ENCODE measurements around the gene E2F4. TPM values are rescaled to one million over a fixed set of nuclear protein-coding genes. Genes with fewer than 3 reads are reported as not detected.

Gene E2F4
- total RNA-seq, 2 donors from 2014 or later: 51.9 to 88.7 TPM

GRCh38 chr16:67183627-67184452 lies 8.1 kb upstream of the E2F4 start, which contains the start of gene MATCAP1:
Gene MATCAP1 (minus strand): TSS chr16:67183963. CDS start chr16:67180610, 3,353 bp downstream.
- Histone ChIP-seq H3K27me3 (no peaks in the 10 kb centered on the region), H3K4me3 (peak within 1 kb of the TSS; percentile 49 to 68), H3K36me3 (replicated peaks in 1 of 2; ENCODE audit: insufficient read depth in 1 of 2, low read depth in 2 of 2) (no peaks in the 10 kb centered on the region), H3K27ac (peak within 1 kb of the TSS; percentile 92 to 96 (median 96)), H3K4me1 (peaks cover 30% of the 10 kb centered on the region), H3K9me3 (no peaks in the 10 kb centered on the region)
- peak; percentile 92 to 98 (median 96) for DNase-seq
- 0% methylated on average over 4 to 69 of the region's 77 CpGs for WGBS, 2 donors
- TF ChIP-seq POLR2A (IDR thresholded peaks at IDR 0.05) (peak; percentile 44 to 71 (median 71)), CTCF (IDR thresholded peaks at IDR 0.05) (peak in 2 of 7 experiments; percentile 1 to 13)
- intact Hi-C loops (cut with DNase I): loop anchor here (10.0 kb wide), 1 partner anchor 209 kb away; no protein-coding TSS in a partner anchor
- peak; percentile 93 for ATAC-seq

GRCh38 chr16:67184453-67184994 lies 7.4 kb upstream of the E2F4 start:
- Histone ChIP-seq H3K27me3 (no peaks in the 10 kb centered on the region), H3K9me3 (no peaks in the 10 kb centered on the region), H3K36me3 (replicated peaks in 1 of 2; ENCODE audit: insufficient read depth in 1 of 2, low read depth in 2 of 2) (no peaks in the 10 kb centered on the region), H3K4me3 (peak overlapping the region; percentile 49 to 68), H3K27ac (peak overlapping the region; percentile 92 to 96 (median 96)), H3K4me1 (peaks cover 27% of the 10 kb centered on the region)
- WGBS, 2 donors: 7% methylated on average over 55 of the region's 59 CpGs; no CpG with 5 or more reads in 1 of the 2 donors
- ATAC-seq: peak; percentile 4
- TF ChIP-seq POLR2A (IDR thresholded peaks at IDR 0.05) (no peak), CTCF (IDR thresholded peaks at IDR 0.05) (no peak)
- intact Hi-C loops (cut with DNase I): loop anchor here (10.0 kb wide), 1 partner anchor 210 kb away; no protein-coding TSS in a partner anchor
- DNase-seq: no peak

GRCh38 chr16:67184995-67185650 lies 6.8 kb upstream of the E2F4 start:
- WGBS, 2 donors: 0 to 15% methylated on average over 5 to 40 of the region's 43 CpGs
- H3K27ac ChIP-seq: no peak overlapping the region
- intact Hi-C loops (cut with DNase I): loop anchor here (10.0 kb wide), 1 partner anchor 210 kb away; no protein-coding TSS in a partner anchor
- DNase-seq: peak; percentile 93 to 95 (median 94)
- peak; percentile 58 for ATAC-seq
- no peak overlapping the region for H3K4me3 ChIP-seq
- H3K27me3 ChIP-seq: no peaks in the 10 kb centered on the region
- H3K4me1 ChIP-seq: peaks cover 27% of the 10 kb centered on the region
- no peaks in the 10 kb centered on the region for H3K9me3 ChIP-seq
- H3K36me3 ChIP-seq (replicated peaks in 1 of 2; ENCODE audit: insufficient read depth in 1 of 2, low read depth in 2 of 2): no peaks in the 10 kb centered on the region
- TF ChIP-seq CTCF (IDR thresholded peaks at IDR 0.05) (peak; percentile 67 to 92 (median 88)), POLR2A (IDR thresholded peaks at IDR 0.05) (no peak)

- peak in 1 of 7 experiments; percentile 1 for TF ChIP-seq CTCF (IDR thresholded peaks at IDR 0.05)
- TF ChIP-seq POLR2A (IDR thresholded peaks at IDR 0.05): no peak
- Histone ChIP-seq H3K4me1 (peaks cover 27% of the 10 kb centered on the region), H3K27me3 (no peaks in the 10 kb centered on the region), H3K4me3 (no peak overlapping the region), H3K36me3 (replicated peaks in 1 of 2; ENCODE audit: insufficient read depth in 1 of 2, low read depth in 2 of 2) (no peaks in the 10 kb centered on the region), H3K27ac (no peak overlapping the region), H3K9me3 (no peaks in the 10 kb centered on the region)
- WGBS, 2 donors: 5 to 7% methylated on average over 11 to 12 of the region's 12 CpGs
- ATAC-seq (no peak), DNase-seq (no peak)
- intact Hi-C loops (cut with DNase I): loop anchor here (10.0 kb wide), 1 partner anchor 211 kb away; no protein-coding TSS in a partner anchor
These were observed 6.3 kb upstream of the E2F4 start for GRCh38 chr16:67185651-67186134.

Measured in body of pancreas (tissue), 4 donors.